Memory B cell (primary cell): ENCODE data around the gene ATP6V1C2.

Experiments used
- ATAC-seq: fragments of 150-1000 bp; cut with Tn5 transposase; 2 replicates; pipeline ENCODE4 v1.10.0; 2021; ENCODE audit warnings: low read depth, mild to moderate bottlenecking, moderate library complexity
- DNase-seq, 2 donors: peaks; one replicate each; pipeline ENCODE4 v3.0.0; 2022; ENCODE audit warnings: low spot score in 2 of 2
- H3K27ac Mint-ChIP-seq: one replicate; pipeline ENCODE4 v1.8.0; 2022; ENCODE audit warnings: mild to moderate bottlenecking, moderate library complexity, mixed read lengths
- H3K27me3 Mint-ChIP-seq: one replicate; pipeline ENCODE4 v1.8.0; 2022; ENCODE audit warnings: mixed read lengths
- H3K36me3 Mint-ChIP-seq: one replicate; pipeline ENCODE4 v1.8.0; 2022; ENCODE audit warnings: mild to moderate bottlenecking, mixed read lengths
- H3K4me1 Mint-ChIP-seq: one replicate; pipeline ENCODE4 v1.8.0; 2022; ENCODE audit warnings: mixed read lengths
- H3K4me3 Mint-ChIP-seq: one replicate; pipeline ENCODE4 v1.8.0; 2022; ENCODE audit warnings: mild to moderate bottlenecking, moderate library complexity, mixed read lengths
- H3K9me3 Mint-ChIP-seq: one replicate; pipeline ENCODE4 v1.8.0; 2022; ENCODE audit warnings: mixed read lengths

ATP6V1C2 gene

DNA sequence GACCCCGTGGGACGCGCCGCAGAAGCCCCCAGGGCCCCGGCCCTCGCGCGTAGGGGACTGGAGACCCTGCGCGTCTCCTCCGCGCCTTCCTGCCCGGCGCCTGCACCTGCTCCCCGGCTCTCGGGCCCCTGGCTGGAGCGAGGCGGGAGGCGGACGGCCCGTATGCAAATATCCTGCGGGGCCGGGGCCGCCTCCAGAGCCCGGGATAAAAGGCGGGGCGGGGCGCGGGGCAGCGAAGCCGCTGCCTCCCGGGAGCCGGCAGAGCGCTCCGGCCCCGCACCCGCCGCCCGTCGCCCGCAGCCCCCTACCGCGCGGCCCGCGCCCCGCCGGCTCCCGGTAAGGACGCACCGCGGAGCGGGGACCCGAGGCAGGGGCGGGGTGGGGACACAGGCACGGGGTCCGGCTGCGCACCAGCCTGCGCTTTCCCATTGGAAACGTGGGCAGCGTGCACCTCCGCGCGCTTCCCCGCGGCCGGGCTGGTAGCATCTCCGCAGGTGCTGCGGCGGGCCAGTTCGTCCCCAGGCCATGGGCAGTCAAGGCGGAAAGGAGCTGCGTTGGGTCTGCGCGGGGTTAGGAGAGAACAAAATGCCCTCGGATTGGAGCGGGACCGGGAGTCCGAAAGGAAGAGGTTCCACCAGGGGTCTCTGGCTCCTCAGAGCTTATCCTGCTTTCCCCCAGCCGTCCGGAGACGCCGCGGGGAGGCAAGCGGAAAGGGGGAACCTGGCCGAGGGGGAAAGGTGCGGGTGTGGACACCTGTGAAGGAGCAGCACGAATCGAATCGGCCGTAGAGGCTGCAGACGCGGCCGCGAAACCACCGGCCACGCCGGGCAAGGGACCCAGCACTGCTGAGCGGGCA lies at the start of gene ATP6V1C2:
ATP6V1C2 (plus strand) TSS at position 235 of the 856 bp plus-strand sequence. CDS start 1,220 bp downstream, outside the sequence.
- peak within 1 kb of the TSS; percentile 78 for H3K4me3 Mint-ChIP-seq

GRCh38 chr2:10675131-10675530 lies 46.3 kb upstream of the ATP6V1C2 start:
- Mint-ChIP-seq H3K9me3 (no peaks in the 10 kb centered on the region), H3K27ac (no peak overlapping the region), H3K4me3 (no peak overlapping the region), H3K27me3 (no peaks in the 10 kb centered on the region), H3K4me1 (peaks cover 2% of the 10 kb centered on the region), H3K36me3 (peaks cover 13% of the 10 kb centered on the region)
- no peak for DNase-seq
- no peak for ATAC-seq

More for the DNA sequence above, at the start of gene ATP6V1C2:
- peaks cover 23% of the 10 kb centered on the region for H3K27me3 Mint-ChIP-seq
- no peaks in the 10 kb centered on the region for H3K9me3 Mint-ChIP-seq
- peak within 1 kb of the TSS; percentile 58 for H3K27ac Mint-ChIP-seq
- H3K36me3 Mint-ChIP-seq: no peaks in the 10 kb centered on the region
- DNase-seq: peak in 1 of 2 donors; percentile 35
- peak; percentile 63 for ATAC-seq
- H3K4me1 Mint-ChIP-seq: peaks cover 15% of the 10 kb centered on the region

DNA sequence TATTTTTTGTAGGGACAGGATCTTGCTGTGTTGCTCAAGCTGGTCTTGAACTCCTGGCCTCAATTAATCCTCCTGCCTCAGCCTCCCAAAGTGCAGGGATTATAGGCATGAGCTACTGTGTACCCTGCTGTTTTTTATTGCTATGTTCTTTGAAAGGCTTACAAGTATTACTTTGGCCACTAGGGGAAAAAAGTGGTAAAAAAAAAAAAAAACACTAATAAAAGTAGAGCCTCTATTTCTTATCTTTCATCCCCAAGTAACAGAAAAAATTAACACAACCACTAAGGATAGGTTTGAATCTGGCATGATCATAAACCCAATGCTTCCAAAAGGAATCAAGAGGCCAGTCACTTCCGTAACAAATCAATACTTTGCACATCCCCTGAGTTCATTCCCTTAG lies 43.2 kb upstream of the ATP6V1C2 start:
- ATAC-seq (no peak), DNase-seq (no peak)
- Mint-ChIP-seq H3K9me3 (no peaks in the 10 kb centered on the region), H3K4me1 (peaks cover 2% of the 10 kb centered on the region), H3K36me3 (peaks cover 16% of the 10 kb centered on the region), H3K27me3 (no peaks in the 10 kb centered on the region), H3K27ac (no peak overlapping the region), H3K4me3 (no peak overlapping the region)

GRCh38 chr2:10680214-10680613 lies 41.2 kb upstream of the ATP6V1C2 start:
- H3K9me3 Mint-ChIP-seq: no peaks in the 10 kb centered on the region
- no peak overlapping the region for H3K4me3 Mint-ChIP-seq
- no peak for ATAC-seq
- DNase-seq: no peak
- H3K36me3 Mint-ChIP-seq: peaks cover 12% of the 10 kb centered on the region
- no peak overlapping the region for H3K27ac Mint-ChIP-seq
- peaks cover 2% of the 10 kb centered on the region for H3K4me1 Mint-ChIP-seq
- no peaks in the 10 kb centered on the region for H3K27me3 Mint-ChIP-seq

- Mint-ChIP-seq H3K4me3 (no peak overlapping the region), H3K9me3 (no peaks in the 10 kb centered on the region), H3K36me3 (peaks cover 13% of the 10 kb centered on the region), H3K27me3 (no peaks in the 10 kb centered on the region), H3K27ac (no peak overlapping the region), H3K4me1 (no peaks in the 10 kb centered on the region)
- ATAC-seq (no peak), DNase-seq (no peak)
These were observed 40.5 kb upstream of the ATP6V1C2 start for GRCh38 chr2:10680957-10681356.

DNA sequence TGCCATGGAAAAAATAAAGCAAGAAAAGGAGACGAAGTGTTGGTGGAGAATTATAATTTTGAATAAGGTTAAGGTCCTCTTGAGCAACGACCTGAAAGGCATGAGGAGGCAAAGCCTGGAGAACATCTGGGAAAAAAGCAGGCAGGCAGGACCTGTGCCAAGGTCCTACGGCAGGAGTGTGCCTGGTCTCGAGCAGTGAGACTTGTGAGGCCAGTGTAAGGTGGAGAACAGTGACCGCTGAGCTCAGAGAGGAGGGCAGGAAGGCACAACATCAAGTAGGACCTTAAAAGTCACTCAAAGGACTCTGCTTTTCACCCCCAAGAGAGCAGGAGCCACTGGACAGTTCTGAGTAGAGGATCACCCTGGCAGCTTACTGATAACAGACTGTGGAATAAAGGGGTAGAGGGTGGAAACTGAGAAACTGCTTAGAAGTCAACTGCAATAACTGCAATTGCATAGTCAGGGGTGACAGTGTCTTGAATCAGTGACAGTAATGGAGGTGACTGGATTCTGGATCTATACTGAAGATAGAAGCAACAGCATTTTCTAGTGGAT lies 35.2 kb upstream of the ATP6V1C2 start:
- DNase-seq: no peak
- Mint-ChIP-seq H3K4me1 (peaks cover 5% of the 10 kb centered on the region), H3K4me3 (no peak overlapping the region), H3K9me3 (no peaks in the 10 kb centered on the region), H3K27me3 (no peaks in the 10 kb centered on the region), H3K36me3 (peaks cover 5% of the 10 kb centered on the region), H3K27ac (no peak overlapping the region)
- ATAC-seq: no peak

GRCh38 chr2:10688921-10689807 lies 32.3 kb upstream of the ATP6V1C2 start:
- H3K4me1 Mint-ChIP-seq: peaks cover 5% of the 10 kb centered on the region
- H3K36me3 Mint-ChIP-seq: peaks cover 3% of the 10 kb centered on the region
- DNase-seq: no peak
- no peaks in the 10 kb centered on the region for H3K9me3 Mint-ChIP-seq
- no peaks in the 10 kb centered on the region for H3K27me3 Mint-ChIP-seq
- H3K4me3 Mint-ChIP-seq: no peak overlapping the region
- ATAC-seq: peak; percentile 28
- no peak overlapping the region for H3K27ac Mint-ChIP-seq

GRCh38 chr2:10691521-10691920 lies 29.9 kb upstream of the ATP6V1C2 start:
- Mint-ChIP-seq H3K4me3 (peak overlapping the region; percentile 79), H3K4me1 (peaks cover 5% of the 10 kb centered on the region), H3K36me3 (no peaks in the 10 kb centered on the region), H3K27me3 (no peaks in the 10 kb centered on the region), H3K9me3 (no peaks in the 10 kb centered on the region), H3K27ac (peak overlapping the region; percentile 56)
- DNase-seq (no peak), ATAC-seq (no peak)

DNA sequence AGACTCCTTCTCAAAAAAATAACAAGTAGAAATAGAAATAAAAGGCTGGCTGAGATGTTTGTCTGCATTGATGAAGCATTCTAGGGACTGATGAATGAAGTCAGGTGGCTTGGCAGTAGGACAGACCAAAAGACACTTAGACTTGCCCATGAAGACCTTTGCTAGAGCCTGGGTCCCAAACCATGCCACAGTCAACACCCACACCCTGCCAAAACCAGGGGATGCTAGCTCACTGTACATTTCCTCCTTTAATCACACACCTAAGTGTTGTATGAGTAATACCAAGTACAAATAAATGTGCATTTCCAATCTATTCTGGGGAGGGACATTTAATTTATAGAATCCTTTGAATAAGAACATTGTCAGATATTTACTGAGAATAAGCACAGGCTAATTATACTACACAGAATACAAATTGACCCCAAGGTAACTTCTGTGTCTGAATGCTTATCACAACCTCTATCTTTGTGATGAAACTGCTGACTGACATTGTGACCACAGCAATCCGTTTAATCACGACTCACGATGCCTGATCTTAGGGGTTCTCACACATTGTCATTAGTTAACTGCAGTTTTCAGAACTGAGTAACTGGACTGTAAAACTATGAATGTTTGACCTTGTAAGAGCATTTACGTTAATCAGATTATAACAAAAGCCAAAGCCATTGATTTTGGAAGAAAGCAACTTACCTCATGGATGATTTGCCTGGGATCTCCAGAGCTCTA lies 21.2 kb upstream of the ATP6V1C2 start:
- H3K4me1 Mint-ChIP-seq: no peaks in the 10 kb centered on the region
- H3K4me3 Mint-ChIP-seq: no peak overlapping the region
- peaks cover 2% of the 10 kb centered on the region for H3K27me3 Mint-ChIP-seq
- no peaks in the 10 kb centered on the region for H3K36me3 Mint-ChIP-seq
- no peak for ATAC-seq
- no peak overlapping the region for H3K27ac Mint-ChIP-seq
- DNase-seq: no peak
- H3K9me3 Mint-ChIP-seq: no peaks in the 10 kb centered on the region

DNA sequence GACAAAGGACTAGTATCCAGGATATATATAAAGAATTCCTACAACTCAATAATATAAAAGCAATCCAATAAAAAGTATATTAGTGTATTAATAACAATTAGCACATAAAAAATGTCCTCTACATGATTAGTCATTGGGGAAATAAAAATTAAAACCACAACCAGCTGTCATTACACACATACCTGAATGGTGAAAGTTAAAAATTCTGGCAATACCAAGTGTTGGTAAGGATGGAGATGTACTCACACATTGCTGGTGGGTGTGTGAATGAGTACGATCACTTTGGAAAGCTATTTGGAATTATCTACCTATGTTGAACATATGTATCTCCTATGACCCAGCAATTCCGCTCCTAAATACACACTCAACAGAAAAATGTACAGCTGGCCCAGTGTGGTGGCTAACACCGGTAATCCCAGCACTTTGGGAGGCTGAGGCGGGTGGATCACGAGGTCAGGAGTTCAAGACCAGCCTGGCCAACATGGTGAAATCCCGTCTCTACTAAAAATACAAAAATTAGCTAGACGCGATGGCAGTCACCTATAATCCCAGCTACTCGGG lies 17.3 kb upstream of the ATP6V1C2 start:
- Mint-ChIP-seq H3K27ac (no peak overlapping the region), H3K4me1 (no peaks in the 10 kb centered on the region), H3K36me3 (no peaks in the 10 kb centered on the region), H3K9me3 (no peaks in the 10 kb centered on the region), H3K4me3 (no peak overlapping the region), H3K27me3 (peaks cover 17% of the 10 kb centered on the region)
- no peak for ATAC-seq
- no peak for DNase-seq

- Mint-ChIP-seq H3K27ac (no peak overlapping the region), H3K4me1 (no peaks in the 10 kb centered on the region), H3K4me3 (no peak overlapping the region), H3K9me3 (no peaks in the 10 kb centered on the region), H3K27me3 (peaks cover 24% of the 10 kb centered on the region), H3K36me3 (no peaks in the 10 kb centered on the region)
- ATAC-seq (no peak), DNase-seq (no peak)
These were observed 15.4 kb upstream of the ATP6V1C2 start for GRCh38 chr2:10706033-10706432.

GRCh38 chr2:10707831-10708230 lies 13.6 kb upstream of the ATP6V1C2 start:
- Mint-ChIP-seq H3K4me1 (peaks cover 5% of the 10 kb centered on the region), H3K27ac (no peak overlapping the region), H3K4me3 (no peak overlapping the region), H3K27me3 (peaks cover 32% of the 10 kb centered on the region), H3K9me3 (no peaks in the 10 kb centered on the region), H3K36me3 (no peaks in the 10 kb centered on the region)
- ATAC-seq (no peak), DNase-seq (no peak)

GRCh38 chr2:10709290-10709939 lies 12.0 kb upstream of the ATP6V1C2 start:
- Mint-ChIP-seq H3K4me1 (peaks cover 5% of the 10 kb centered on the region), H3K9me3 (no peaks in the 10 kb centered on the region), H3K36me3 (no peaks in the 10 kb centered on the region), H3K27ac (no peak overlapping the region), H3K4me3 (no peak overlapping the region), H3K27me3 (peaks cover 32% of the 10 kb centered on the region)
- DNase-seq: no peak
- no peak for ATAC-seq
